ENCODE measurements around the gene RRP1B.
"Not testable (repeated sequence)": the region's sequence is repeated elsewhere in the genome, so short reads cannot be mapped to it uniquely, and the experiment has no call there.

Gene RRP1B, protein sequence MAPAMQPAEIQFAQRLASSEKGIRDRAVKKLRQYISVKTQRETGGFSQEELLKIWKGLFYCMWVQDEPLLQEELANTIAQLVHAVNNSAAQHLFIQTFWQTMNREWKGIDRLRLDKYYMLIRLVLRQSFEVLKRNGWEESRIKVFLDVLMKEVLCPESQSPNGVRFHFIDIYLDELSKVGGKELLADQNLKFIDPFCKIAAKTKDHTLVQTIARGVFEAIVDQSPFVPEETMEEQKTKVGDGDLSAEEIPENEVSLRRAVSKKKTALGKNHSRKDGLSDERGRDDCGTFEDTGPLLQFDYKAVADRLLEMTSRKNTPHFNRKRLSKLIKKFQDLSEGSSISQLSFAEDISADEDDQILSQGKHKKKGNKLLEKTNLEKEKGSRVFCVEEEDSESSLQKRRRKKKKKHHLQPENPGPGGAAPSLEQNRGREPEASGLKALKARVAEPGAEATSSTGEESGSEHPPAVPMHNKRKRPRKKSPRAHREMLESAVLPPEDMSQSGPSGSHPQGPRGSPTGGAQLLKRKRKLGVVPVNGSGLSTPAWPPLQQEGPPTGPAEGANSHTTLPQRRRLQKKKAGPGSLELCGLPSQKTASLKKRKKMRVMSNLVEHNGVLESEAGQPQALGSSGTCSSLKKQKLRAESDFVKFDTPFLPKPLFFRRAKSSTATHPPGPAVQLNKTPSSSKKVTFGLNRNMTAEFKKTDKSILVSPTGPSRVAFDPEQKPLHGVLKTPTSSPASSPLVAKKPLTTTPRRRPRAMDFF

DNA sequence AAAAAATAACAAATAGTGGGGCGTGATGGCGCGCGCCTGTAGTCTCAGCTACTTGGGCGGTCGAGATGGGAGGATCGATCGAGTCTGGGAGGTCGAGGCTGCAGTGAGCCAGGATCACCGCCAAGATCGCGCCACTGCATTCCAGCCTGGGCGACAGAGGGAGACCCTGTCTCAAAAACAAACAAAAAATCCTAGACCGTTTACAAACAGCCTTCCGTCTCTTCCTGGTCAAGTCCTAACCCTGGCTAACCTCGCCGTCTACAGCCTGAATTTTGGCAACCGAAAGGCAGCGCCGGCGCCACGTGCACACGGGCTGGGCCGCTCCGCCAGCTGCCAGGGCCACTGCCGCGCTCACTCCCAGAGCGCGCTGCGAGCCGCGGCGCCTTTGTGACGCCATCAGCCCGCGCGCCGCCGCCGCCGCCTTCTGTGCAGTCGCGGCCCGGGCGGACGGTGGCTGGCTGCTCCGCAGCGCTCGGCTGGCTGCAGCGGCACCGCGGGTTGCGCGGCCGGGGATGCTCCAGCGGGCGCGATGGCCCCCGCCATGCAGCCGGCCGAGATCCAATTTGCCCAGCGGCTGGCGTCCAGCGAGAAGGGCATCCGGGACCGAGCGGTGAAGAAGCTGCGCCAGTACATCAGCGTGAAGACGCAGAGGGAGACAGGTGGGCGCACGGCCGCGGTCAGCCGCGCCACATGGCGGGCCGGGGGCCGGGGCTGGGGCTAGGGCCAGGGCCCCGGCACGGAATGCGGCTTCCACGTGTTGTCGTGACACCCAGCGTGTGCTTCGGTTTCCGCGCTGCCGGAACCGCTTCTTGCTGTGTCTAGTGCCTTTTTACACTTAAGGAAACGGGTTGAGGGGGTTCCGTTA lies at the start of gene RRP1B, which contains the start of gene HSF2BP:
Gene RRP1B (plus strand): TSS at position 425 of the 865 bp plus-strand sequence. CDS start 105 bp downstream, at position 530.
Gene HSF2BP (minus strand): TSS at position 353 of the 865 bp plus-strand sequence. CDS start 1,392 bp downstream, outside the sequence.
- DNase-seq = peak; percentile 68

DNA sequence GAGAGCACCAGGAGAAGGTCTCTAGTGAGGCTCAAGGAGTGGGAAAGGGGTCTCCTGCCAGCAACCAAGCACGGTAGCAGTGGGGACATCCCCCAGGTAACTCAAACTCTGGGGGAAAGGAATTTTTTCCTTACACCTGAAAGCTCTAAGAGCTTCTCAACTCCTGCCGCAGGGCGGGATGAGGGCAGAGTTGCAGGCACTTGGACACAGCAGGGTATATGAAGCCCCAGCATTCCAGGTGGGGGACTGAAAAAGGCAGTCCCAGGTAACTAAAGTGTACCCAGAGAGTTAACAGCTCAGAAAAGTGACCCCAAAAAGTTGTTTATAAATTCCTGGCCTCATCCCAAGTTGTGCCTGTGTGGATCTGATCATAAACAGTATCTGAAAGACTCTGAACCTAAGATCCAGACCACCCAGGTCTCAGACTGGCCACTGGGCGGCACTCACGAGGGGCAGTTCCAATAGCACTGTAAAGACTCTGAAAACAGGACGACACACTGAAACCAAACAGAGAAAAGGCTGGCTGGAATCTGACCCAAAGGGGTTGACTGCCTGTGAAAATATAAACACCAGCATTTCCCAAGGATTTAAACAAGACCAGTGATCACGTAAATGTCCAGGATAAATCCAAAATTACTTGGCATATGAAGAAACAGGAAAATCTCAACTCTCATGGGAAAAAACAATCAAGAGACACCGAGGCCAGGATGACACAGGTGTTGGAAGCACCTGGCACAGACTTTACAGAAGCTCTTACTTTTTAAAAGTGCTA lies 47.6 kb upstream of the RRP1B start:
- peak; percentile 52 for DNase-seq

DNA sequence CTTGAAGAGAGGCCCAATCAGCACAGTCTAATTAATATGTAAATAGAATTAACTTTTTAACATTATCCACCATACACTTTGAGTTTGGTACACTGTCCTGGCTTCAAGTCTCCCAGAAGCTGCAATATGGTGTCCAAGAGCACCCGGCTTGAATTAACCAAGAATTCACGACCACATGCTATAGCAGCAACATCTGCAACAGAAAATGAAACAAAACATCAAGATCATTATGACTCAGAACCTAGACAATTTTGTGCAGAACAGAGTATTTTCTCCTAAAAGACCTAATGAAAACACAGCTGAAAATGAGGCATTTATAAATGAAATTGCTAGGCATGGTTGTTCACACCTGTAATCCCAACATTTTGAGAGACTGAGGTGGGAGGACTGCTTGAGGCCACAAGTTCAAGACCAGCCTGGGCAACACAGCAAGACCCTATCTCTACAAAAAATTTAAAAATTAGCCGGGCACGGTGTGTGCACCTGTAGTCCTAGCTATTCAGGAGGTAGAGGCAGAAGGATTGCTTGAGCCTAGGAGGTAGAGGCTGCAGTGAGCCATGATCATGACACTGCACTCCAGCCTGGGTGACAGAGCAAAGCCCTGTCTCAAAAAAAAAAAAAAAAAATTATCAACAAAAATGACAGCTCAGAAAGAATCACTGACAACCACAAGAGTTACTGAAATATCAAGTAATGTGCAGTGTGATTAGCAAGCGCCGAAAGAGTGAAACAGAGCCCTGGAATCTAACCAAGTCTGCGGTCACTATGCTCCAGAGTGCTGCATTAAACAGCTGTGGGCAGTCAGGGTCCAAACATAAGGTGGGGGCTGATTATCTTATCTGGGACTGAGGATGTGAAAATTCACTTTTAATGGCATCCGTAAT lies 45.4 kb upstream of the RRP1B start:
- DNase-seq = no peak

DNA sequence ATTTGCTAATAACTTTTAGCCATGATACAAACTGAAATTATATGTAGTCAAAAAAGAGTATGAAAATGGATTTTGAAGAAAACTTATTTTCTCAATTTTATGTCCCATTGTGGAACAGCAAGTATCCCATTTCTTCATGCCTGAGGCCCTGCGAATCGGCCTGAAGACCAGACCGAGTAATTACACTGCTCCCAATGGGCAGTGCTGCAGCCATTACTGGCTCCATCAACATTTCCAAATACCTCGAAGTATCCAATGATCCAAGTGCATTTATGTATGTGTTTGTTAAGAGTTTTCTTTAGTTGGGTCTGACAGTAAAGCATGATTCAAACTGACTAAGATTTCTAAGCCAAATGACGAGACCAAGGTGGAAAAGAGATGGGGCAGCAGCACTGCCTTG lies 44.5 kb upstream of the RRP1B start:
- DNase-seq = no peak

DNA sequence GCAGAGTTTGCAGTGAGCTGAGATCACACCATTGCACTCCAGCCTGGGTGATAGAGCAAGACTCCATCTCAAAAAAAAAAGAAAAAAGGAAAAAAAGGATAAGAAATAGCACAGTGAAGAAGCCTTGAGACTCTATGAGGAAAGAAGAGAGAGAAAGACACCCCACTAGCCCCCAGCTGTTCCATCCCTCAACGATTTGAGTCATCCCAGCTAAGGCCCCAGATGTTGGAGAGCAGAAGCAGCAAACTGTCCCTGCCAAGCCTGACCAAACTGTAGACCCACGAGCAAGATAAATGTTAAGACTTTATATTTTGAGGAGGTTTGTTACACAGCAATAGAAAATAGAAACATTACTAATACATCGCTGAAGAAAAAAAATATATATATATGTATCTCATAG lies 42.5 kb upstream of the RRP1B start:
- not testable (repeated sequence) for DNase-seq

DNA sequence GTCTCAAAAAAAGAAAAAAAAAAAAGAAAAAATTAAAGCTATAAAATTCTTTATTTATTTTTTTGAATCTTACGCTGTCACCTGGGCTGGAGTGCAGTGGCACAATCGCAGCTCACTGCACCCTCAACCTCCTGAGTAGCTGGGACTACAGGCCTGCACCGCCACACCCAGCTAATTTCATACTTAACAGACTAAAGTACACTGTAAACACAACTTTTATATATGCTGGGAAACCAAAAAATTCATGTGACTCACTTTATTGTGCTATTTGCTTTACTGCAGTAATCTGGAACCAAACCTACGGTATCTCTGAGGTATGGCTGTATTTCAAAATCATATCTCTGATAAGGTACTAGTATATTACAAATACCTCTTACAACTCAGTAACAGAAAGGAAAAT lies 40.4 kb upstream of the RRP1B start:
- DNase-seq = no peak

DNA sequence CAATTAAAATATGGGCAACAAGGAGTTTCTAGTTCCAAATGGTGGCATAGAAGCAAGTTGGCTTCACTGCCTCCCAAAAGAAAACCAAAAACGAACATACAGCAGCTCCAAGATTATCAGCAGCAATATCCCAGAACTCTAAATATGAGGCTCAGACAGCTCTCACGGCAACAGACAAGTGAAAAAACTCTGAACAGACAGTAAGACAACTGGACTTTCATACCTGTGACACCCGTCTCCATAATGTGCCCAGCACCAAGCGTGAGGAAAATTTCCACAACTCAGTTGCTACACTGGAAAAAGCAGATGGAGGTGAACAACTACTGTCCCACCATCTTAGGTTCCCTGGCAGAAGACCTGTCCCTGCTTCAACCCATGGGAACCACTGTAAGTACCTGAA lies 40.0 kb upstream of the RRP1B start:
- no peak for DNase-seq

DNA sequence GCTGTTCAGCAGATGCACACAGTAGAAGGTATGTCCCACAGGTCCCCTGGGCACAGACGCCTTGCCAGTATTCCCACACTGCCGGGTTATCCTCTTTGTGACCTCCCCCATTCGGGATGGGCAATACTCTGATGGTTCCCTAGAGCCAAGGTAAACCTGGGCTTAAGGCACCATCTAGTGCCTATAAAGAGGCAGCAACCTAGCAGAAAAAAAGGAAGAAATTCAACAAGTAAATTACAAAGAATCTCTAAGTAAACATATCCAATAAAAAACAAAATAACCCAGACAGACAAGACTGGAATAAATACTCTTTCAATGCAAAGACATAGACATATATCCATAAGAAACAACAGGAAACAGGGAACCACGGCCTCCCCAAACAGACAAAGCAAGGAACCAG lies 39.5 kb upstream of the RRP1B start:
- no peak for DNase-seq

DNA sequence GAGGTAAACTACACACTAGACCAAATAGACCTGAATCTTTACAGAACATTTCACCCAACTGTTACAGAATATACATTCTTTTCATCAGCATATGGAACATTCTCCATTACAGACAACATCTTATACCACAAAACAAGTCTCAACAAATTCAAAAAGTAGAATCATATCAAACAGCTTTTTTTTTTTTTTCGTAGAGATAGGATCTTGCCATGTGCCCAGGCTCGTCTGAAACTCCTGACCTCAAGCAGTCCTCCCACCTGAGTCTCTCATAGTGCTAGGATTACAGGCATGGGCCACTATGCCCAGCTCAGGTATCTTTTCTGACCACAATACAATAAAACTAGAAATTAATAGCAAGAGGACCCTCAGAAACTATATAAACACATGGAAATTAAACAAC lies 36.6 kb upstream of the RRP1B start:
- no peak for DNase-seq

DNA sequence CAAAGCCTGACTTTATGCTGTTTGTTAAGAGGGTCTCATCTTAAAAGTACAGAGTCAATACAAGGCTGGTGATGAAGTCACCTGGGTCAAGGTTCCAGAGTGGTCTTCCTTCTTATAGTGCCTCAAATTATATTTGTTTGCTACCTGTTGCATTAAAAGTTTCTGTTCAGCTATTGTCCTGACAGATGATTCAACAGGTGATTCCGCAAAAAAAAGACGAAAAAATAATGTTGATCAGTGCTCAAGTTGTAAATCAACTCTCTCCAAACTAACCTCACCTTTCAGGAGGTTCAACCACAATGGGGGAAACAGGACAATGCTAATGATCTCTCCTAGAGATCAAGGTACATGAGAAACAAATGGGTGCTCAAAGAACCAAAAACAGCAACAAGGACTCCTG lies 35.8 kb upstream of the RRP1B start:
- DNase-seq = no peak

DNA sequence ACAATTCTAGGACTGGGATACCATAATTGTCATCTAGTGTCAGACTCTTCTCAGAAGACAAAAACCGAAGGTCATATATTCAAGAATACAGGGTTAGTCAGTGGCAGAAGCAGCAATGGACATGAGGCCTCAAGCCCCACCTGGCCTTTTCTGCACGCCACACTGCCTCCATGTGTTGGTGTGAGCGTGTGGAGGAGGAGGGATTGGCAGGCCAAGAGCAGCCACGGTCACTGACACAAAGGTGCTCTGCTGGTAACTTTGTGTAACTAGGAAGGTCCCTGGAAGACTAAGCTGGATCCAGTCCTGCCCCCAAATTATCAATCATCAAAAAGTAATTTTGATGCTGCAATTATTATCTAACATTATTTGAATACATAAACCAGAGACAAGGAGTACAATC lies 35.0 kb upstream of the RRP1B start:
- no peak for DNase-seq

DNA sequence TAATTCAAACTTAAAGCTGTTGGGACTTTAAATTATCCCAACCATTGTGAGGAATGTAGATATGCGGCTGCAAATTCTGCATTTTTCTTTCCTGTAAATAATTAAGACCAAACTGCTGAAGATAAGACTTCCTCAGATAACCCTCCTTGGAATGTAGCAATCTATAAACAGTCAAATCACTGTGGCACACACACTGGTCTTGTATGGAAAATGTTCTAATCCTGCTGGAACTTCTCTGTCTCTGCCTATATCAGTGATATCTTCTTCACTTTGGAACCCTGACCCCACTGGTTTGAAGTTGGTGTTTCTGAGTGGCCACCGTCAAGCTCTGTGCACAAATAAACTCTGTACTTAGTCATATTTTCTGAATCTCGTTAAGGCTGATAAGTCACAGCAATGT lies 33.0 kb upstream of the RRP1B start:
- no peak for DNase-seq

DNA sequence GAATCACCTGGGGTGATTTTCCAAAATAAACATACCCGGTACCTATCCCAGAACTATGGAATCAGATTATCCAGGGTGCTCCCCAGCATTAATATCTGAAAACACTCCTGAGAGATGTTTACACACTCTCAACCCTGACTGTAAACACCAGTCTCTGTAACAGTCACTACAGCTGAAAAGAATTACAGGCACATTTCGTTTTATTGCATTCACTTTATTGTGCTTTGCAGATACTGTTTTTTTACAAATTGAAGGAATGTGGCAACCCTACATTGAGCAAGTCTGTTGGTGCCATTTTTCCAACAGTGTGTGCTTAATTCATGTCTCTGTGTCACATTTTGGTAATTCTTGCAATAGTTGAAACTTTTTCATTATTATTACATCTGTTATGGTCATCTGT lies 31.8 kb upstream of the RRP1B start:
- no peak for DNase-seq

DNA sequence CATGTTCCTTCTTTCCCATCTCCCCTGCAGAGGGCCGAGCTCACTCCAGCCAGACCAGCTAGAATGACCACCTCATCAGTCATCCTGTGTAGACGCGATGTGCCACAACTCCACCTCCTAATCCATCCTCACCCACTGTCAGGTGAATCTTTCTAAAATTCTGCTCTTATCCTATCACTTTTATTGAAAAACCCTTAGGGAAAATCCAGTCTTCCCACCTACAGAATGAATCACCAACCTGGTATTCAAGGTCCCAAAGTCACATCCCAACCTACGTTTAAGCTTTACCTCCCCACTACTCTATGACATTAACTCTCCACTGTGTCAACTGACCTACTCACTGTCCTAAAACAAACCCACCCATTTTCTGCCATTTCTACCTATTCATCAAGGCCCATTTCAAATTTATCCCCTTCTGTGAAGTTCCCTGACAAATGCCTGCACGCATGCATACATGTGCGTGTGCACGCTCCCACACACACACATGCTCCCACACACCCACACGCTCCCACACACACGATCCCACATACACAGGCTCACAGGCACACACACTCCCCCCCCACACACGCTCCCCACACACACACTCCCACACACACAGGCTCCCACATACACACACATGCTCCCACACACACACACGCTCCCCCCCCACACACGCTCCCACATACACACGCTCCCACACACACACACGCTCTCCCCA lies 27.8 kb upstream of the RRP1B start:
- no peak for DNase-seq

DNA sequence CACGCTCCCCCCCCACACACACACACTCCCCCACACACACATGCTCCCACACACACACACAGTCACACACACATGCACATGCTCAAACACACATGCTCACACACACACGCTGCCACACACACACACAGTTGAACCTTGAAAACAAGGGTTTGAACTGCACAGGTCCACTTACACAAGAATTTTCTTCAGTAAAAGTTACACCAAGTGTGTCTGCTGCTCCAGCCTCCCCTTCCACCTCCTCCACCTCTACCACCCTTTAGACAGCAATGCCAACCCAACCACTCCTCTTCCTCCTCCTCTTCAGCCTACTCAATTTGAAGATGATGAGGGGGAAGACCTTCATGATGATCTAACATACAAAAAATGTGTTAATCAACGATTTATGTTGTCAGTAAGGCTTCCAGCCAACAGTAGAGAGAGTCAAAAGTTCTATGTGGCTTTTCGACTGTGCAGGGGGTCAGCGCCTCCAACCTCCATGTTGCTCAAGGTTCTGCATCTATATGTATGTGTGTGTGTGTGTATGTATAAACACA lies 26.9 kb upstream of the RRP1B start:
- DNase-seq = no peak

DNA sequence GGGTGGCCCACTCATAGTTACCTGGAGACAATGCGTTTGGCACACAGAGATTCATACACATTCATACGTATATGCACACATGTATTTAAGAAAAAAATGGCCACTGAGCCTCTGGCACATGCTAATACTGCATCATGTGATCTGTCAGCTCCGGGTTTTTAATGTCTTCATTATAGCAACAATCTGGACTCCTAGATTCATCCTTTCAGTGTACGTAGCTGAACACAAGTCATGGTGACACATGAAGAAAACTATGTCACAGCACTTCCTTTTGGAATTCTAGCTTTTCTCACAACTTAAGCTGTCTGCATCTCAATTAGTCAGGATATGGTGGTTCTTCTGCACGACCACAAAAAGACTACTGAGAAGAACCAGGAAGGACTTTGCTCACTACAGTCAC lies 24.7 kb upstream of the RRP1B start:
- DNase-seq = no peak

DNA sequence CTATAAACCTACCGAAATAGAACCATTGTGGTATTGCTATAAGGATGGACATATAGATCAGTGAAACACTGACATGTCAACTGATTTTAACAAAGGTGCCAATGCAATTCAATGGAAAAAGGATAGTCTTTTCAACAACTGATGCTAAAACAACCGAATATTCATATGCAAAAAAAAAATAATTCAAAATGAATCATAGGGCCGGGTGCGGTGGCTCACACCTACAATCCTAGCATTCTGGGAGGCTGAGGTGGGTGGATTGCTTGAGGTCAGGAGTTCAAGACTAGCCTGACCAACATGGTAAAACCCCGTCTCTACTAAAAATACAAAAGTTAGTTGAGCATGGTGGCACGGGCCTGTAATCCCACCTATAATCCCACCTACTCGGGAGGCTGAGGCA lies 23.9 kb upstream of the RRP1B start:
- DNase-seq = no peak

DNA sequence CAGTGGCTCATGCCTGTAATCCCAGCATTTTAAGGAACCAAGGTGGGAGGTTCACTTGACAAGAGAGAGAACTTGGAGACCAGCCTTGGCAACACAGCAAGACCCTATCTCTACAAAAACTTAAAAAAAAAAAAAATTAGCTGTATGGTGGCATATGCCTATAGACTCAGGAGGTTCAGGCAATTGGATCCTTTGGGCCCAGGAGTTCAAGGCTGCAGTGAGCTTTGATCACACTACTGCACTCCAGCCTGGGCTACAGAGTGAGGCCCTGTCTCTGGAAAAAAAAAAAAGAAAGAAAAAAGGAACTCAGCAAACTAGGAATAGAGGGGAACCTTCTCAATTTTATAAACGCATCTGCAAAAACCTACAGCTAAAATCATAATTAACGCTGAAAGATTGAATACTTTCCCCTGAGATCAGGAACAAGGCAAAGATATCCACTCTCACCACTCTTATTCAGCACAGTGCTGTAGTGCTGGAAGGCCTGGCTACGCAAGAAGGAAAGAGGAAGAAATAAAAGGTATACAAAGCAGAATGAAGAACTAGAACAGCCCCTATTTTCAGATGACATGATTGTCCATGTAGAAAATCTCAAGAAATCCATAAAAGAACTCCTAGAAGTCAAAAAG lies 21.7 kb upstream of the RRP1B start:
- DNase-seq = no peak

DNA sequence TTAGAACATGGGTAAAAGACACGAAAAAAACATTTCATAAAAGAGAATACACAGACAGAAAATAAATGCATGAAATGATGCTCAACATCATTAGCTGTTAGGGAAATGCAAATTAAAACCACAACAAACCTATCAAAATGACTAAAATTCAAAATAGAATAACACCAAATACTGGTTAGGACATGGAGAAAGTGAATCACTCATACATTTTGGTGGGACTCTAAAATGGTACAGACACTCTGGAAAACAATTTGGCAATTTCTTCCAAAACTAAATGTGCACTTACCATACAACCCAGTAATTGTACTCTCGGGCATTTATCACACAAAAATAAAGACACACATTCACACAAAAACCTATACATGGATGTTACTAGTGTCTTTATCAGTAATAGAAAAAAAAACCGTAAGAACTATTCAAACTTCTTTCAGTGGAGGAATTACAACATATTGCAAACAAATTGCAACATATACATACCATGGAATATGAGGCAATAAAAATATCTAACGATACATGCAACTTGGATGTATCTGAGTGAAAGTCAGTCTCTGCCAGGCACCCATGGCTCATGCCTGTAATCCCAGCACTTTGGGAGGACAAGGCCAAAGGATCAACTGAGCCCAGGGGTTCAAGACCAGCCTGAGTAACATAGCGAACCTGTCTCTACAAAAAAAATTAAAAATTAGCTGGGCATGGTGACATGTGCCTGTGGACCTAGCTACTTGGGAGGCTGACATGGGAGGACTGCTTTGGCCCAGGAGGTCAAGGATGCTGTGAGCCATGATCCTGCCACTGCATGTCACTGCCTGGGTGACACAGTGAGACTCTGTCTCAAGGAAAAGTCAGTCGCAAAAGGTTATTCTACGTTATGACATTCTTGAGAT lies 19.6 kb upstream of the RRP1B start:
- no peak for DNase-seq
